Cortex of kidney (tissue), 1 donor: ENCODE measurements around the gene SRGAP2C.
"Not testable (repeated sequence)": the region's sequence is repeated elsewhere in the genome, so short reads cannot be mapped to it uniquely, and the experiment has no call there.

ENCODE experiments used
- DNase-seq: peaks from one replicate; lab custom pipeline; 2025; lab: John Stamatoyannopoulos, UW

Gene SRGAP2C

GRCh38 chr1:121337958-121338357 is 153.2 kb downstream of the SRGAP2C start:
- not testable (repeated sequence) for DNase-seq

DNA sequence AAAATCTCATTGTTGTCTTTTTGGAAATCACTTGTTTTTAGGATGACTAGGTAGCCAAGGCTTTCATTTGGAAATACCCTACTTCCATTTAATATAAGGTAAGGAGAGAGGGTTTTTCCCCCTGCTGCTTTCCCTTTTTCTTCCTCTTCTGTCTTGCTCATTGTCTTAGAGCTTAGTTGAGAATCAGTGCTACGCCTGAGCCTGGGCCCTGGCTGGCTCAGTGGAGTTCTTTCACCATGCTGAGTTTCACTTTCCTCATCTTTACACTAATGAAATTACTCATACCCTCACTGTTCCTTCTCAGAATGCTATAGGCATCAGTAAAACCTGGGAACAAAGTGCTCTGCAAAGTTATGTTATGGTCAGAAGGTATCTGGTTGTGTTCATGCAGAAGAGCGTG is 154.8 kb downstream of the SRGAP2C start:
- DNase-seq, result not testable (repeated sequence)

GRCh38 chr1:121343311-121343906 is 158.6 kb downstream of the SRGAP2C start:
- DNase-seq, result not testable (repeated sequence)

DNA sequence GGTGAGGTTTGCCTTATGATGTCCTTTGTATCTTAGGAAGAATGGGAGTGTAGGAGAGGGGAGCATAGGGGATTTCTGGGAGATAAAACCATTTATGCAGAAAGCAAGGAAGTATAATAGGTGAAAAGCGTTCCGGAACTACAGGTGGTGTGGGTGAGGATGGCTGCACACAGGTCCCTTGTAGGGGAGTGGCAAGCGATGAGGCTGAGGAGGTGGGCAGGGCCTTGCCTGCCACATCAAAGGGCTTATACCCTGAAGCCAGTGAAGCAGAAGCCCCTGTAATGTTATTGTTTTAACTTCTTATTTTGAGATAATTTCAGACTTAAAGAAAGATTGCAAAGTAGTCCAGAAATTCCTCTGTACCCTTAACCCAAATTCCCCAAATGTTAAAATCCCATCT is 159.6 kb downstream of the SRGAP2C start:
- DNase-seq, result not testable (repeated sequence)

DNA sequence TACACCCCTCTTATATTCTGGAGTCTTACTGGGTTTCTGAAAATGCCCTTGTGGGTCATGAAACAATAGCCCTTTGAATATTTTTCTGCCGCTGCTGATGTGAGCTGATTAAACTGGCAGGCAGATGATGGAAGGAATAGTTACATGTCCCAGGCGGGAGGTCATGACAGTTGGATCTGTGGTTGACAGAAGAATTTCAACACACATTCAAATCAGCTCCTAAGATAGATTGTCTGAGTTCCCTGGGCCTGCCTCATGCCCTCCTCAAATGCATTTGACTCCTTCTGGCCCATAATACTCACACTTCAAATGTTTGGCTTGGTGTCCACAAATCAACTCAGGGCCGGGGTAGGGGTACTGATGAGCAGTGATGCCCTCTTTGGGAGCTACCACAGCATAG is 161.9 kb downstream of the SRGAP2C start:
- DNase-seq, result not testable (repeated sequence)

- not testable (repeated sequence) for DNase-seq
Observed at GRCh38 chr1:121347476-121347875, 162.7 kb downstream of the SRGAP2C start.

DNA sequence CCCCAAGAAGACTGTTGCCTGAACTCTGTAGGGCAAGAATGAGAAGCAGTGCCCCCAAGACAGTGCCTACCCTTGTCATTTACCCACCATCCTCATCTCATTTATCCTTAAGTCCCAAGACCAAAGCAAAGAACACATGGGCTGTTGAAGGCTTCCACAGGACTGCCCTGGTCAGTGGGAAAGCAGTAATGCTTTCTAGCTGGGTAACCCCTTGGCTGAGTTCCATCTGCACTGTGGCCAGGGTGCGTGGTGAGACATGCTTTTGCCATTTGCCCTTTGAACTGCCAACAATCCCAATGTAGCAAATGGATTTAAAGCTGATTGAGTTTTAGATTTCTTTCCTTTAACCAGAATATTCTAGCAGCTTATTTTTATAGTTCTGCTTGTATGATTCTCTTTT is 163.3 kb downstream of the SRGAP2C start:
- not testable (repeated sequence) for DNase-seq

GRCh38 chr1:121349332-121349967 is 164.7 kb downstream of the SRGAP2C start:
- not testable (repeated sequence) for DNase-seq

DNA sequence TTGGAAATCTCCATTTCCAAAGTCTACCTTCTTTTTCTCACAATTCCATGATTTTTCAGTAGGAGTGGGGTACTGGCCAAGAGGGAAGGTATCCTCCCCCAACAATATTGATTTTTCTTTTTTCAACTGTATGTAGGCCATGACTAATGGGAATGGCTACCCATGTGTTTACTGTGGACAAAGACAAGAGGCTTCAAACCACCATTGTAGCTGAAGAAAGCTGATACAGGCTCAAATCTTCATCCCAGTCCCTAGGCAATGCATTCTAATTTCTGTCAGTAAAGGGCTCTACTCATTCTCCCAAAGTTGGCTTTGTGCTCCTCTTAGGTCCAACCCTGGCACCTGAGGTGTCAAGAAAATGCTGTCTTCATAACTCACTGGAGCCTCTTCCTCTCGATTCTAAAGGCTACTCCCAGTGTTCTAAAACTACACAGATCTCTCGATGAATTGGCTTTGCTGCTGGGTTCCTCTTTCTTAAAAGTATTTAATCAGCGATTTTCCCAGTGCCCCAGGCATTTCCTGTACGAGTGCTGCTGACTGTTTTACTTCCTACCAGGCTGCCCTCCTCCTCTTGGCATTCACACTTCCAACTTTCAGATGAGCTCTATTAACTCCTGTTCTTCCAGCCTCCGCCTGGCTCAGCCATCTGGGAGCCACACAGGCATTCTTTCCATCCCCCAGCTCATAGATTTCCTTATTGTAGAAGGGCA is 171.1 kb downstream of the SRGAP2C start:
- not testable (repeated sequence) for DNase-seq

GRCh38 chr1:121356819-121357218 is 172.0 kb downstream of the SRGAP2C start:
- DNase-seq, result not testable (repeated sequence)

DNA sequence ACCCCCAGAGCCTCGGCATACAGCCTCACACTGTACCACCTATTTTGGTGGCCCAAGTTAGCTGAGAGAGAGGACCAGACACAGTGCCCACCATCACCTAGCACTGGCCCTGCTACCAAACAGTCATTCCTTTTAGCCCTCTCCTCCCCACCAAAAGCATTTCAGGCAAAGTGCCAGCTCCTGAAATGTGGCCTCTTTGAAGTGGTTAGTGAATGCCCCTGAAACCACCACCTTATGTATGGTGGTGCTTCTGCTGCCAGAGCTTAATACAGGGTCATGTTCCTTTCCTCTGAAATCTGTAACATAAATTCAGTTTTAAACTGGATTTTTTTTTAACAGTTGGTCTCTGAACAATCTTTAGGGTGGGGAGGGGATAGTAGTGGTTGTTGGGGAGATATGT is 175.8 kb downstream of the SRGAP2C start:
- DNase-seq, result not testable (repeated sequence)

- DNase-seq, result not testable (repeated sequence)
Observed at GRCh38 chr1:121361451-121362233, 176.9 kb downstream of the SRGAP2C start.

- not testable (repeated sequence) for DNase-seq
Observed at GRCh38 chr1:121362234-121362883, 177.6 kb downstream of the SRGAP2C start.

GRCh38 chr1:121365316-121365715 is 180.5 kb downstream of the SRGAP2C start:
- DNase-seq, result not testable (repeated sequence)

DNA sequence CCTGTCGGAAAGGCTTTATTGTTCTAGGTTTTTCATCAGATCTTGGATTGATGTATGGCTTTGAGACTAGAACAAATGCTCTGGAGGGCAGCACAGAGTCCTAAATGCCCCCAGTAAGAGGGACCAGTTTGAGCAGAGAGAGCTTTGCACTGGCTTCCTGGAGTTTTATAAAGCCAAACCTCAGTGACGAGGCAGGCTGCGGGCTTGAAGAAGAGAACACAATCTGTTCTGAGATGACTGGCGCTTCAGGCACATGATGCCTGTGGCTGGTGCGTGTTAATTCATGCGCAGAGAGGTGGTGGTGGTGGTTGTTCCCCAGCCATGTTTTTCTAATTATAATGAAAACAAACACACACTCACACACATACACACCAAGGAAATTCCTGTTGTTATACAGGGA is 180.9 kb downstream of the SRGAP2C start:
- not testable (repeated sequence) for DNase-seq

DNA sequence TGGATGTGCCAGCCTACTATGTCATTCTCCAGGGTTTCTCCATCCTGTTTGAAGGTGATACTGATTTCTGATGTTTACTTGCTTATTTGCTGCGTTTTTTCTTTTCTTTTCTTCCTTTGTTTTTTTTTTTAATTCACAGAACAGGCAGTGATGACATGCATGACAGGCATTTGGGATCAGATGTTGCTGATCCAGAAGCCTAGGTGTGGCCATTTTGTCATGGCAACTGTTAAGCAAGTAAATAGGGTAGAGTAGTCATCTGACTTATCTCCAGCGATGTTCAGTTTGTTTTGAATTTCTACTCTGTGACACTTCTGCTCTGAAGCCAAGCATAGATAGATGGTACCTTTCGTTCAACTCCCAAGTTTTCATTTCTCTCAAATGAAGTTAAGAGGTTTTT is 181.4 kb downstream of the SRGAP2C start:
- DNase-seq, result not testable (repeated sequence)

DNA sequence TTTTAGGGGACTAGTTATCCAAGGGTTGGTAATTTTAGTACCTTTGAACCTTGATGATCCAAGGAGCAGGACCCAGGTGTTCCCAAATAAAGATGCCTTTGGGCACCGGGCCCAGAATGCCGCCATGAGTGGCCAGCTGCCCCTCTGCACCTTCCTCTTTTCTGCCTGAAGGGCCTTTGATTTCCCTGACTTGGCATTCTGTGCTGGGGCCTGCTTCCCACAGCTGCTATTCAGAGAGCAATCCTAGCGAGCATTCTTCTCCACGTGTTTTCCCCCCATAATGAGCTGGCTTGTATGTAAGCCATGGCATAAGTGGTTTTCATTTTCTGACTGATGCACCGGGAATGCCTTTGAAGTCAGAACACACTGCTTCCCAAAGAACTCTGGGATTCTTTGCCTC is 184.1 kb downstream of the SRGAP2C start:
- not testable (repeated sequence) for DNase-seq

DNA sequence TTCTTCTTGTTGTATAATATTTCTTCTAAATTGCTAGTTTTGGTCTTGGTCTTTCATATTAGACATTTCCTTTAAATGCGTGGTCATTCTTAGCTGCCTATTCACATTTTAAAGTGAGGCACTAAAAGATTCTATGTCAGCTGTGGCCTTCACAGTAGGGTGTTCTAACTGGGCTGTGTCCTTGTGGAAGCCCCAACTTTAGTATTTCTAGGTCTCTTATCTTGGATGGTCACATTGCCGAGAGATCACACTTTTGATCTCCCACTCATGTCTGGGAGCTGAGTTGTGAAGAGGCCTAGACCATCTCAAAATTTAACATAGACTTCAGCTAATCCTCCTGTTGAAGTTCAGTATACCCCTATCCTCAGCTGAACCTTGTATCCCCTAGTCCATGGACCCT is 185.2 kb downstream of the SRGAP2C start:
- DNase-seq, result not testable (repeated sequence)

- DNase-seq, result not testable (repeated sequence)
Observed at GRCh38 chr1:121374851-121375367, 190.1 kb downstream of the SRGAP2C start.

- not testable (repeated sequence) for DNase-seq
Observed at GRCh38 chr1:121376986-121377385, 192.2 kb downstream of the SRGAP2C start.

DNA sequence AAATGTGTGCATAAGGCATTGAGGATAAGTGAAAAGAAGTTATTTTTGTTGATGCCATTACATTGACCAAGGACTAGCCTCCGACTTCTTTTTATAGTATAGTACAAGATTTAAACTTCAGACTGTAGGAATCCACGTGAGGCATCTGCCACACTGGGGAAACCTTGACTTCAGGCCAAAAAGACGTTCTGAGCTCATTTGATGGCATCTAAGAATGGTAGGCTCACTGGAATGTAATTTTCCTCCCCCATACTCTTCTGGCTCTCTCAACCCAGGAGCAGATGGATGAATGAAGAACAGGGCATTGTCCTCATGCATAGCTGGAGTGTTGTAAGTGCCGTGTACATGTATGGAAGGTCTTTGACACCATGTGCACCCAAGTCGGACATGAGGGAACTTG is 194.0 kb downstream of the SRGAP2C start:
- not testable (repeated sequence) for DNase-seq
